Dedifferentiated amniotic fluid mesenchymal stem cell (primary cell): Measurements from ENCODE around the gene NES.

Experiments
- DNase-seq: peaks from one replicate; pipeline ENCODE4 v3.0.0-alpha.2; 2016; ENCODE audit errors: extremely low spot score

NES gene

DNA sequence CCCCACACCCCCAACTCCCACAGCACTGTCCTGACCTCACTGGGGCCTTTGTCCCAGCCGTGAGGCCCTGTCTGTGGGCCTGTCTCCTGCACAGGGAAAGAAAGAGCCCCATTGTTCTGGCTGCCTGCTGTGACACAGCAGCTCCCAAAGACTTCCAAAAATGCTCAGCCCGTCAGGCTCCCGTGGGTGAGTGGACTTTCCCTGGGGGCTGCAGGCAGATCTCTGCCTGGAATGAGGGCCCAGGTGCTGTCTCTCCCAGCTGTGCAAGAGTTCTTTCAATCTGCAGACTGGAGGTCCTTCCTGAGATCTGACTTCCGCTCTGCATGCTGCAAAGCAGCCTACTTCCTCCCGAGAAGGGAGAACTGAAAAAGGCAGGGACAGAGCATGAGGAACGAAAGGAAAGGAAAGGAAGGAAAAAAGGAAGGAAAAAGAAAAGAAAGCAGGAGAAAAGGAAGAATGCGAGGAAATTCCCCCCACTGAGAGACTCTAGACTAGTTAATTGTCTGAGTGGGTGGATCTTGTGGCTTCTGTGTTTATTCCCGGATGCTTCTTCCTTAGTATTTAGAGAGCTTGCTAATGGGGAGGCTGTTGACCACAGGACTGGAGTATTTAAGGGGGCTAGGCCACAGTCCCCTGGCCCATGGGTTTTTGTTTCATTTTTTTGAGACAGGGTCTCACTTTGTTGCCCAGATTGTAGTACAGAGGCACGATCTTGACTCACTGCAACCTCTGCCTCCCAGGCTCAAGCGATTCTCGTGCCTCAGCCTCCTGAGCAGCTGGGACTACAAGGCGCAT, 15.0 kb downstream of the NES start:
- DNase-seq: no peak

DNA sequence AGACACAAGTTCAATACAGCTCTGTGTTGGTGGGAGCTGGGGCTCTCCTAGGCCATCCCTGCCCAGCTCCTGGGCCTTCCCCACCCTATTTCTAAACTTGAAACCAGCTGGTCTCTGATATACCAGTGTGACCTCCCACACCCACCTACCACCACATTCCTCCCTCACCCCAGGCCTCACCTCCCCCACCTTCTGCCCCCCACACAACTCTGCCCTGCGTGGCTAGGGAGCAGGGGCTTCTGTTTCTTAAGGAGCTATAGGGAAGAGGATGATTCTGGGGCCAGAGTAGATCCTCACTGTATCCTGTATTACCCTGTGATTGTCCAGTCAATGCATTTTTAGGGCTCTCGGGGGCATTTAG, 16.5 kb downstream of the NES start:
- DNase-seq: no peak

DNA sequence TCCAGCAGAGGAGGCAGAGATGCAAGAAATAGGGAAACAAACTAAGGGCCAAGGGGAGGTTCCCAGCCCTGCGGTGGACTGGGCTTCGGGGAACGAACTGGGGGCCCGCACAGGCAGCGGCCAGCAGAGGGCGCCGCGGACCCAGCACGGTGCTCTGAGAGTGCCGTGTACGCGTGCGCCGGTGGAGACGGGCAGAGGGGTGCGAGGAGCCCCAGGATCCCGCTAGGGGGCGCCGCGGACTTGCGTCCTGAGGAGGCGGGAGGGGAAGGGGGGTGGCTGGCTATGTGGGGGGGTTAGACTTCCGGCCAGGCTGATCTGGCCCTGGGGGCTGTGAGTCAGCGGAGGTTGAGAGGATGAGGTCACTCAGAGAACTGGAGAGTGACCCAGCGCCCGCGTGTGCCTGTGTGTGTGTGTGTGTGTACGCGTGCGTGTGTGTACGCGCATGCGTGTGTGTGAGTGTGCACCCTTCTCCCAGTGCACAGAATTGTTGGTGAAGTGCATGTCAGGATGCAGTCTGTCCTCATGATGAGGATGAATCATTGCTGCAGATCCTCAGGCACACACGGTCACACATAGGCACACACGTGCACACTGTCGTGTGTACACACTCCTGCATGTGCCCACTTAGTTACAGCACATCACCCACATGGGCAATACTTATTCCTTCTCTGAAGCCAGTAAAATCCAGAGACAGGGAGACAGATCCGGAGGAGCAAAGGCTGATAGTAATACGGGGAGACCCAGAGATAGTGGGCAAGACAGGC, 17.0 kb downstream of the NES start:
- peak; percentile 93 for DNase-seq

DNA sequence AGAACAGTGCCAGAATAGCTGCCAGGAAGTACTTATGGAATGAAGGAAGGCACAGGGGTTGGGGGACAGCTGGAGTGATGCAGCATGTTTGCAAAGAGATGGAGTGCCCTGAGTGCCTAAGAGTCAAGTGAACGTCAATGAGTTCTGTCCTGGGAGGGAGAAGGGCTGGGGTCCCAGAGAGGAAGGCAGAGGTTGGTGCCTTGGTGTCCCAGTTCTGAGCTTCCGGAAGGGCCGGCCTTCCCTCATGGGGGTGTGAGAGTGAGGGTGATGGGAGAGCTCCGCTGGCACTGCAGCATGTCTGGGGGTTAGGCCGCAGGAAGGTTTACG, 17.6 kb downstream of the NES start:
- no peak for DNase-seq

DNA sequence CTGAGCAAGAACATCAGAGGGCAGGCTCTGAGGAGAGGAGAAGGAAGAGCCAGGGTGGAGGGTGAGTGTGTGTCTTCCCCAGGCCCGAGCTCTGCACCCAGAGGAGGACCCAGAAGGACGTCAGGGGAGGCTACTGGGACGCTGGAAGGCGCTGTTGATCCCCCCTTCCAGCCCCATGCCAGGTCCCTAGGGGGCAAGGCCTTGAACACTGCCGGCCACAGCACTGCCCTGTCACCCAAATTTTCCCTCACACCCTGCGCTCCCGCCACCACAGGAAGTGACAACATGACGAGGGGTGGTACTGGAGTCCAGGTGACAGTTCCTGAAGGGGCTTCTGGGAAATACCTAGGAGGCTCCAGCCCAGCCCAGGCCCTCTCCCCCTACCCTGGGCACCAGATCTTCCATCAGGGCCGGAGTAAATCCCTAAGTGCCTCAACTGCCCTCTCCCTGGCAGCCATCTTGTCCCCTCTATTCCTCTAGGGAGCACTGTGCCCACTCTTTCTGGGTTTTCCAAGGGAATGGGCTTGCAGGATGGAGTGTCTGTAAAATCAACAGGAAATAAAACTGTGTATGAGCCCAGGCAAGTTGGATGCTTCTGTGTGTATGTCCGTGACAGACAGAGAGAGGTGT, 18.1 kb downstream of the NES start:
- no peak for DNase-seq

DNA sequence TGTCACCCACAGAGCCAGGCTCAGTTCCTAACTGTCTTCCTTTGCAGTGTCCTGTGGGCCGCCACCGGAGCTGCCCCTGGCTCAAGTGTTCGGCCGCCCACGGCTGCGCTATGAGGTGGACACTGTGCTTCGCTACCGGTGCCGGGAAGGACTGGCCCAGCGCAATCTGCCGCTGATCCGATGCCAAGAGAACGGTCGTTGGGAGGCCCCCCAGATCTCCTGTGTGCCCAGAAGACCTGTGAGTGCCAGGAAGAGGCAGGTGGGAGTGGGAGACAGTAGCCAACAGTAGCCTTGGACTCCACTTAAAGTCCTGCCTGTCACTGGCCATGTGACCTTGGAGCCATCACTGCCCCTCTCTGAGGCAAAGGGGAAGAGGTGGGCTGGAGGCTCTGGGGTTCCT, 18.7 kb downstream of the NES start:
- no peak for DNase-seq

DNA sequence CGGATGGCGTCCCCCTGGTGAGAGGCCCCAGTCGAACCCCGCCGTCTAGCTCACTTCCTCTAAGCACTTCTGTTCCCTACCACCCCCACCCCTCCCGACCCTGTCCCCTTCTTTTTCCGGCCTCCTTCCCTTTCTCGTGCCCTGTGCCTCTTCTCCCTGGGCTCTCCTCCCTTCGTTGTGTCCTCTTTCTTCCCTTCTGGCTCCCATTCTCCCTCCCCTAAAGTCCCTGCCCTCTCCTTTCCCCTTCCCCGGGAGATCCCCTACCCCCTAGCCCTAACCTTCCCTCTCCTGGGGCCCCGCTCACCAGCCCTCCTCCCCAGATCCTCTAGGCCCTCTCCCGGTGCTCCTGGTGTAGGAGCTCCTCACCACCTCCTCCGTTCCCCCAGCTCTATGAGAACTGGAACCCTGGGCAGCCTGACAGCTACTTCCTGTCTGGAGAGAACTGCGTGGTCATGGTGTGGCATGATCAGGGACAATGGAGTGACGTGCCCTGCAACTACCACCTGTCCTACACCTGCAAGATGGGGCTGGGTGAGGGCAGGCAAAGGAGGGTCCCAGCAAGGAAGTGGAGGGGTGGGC, 19.4 kb downstream of the NES start:
- no peak for DNase-seq

DNA sequence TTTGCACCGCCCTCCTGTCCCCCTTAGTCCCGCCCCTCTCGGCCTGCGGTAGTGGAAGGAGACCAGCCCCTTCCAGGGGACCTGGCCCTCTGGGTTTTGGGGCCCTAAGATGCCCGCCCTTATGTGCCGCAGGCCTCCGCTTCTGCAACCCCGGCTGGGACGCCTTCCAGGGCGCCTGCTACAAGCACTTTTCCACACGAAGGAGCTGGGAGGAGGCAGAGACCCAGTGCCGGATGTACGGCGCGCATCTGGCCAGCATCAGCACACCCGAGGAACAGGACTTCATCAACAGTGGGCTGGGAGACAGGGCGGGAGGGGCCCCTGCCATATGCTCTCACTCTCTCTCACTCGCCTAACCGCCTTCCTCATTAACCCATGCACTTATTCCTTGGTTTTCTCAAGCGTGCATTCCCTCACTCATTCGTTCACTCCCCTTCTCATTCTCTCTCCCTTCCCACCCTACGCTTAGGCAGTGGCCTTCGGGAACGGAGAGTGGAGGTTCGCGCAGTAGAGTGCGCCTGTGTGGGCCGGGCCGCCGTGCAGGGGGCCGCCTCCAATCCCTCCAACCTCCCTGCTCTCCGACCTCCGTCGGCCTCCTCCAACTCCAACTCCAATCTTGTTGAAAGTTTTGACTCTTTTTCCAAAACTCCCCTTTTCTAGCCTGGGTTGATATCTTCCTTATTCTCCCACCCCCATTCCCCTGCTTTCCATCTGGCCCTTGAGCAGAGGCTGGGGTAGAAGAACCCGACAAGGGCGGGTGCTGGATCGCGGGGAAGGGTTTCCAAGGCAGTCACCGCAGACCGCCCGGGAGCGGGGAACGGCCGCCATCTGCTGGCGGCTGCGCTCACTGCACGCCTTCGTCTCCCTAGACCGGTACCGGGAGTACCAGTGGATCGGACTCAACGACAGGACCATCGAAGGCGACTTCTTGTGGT, 20.1 kb downstream of the NES start:
- DNase-seq: no peak

DNA sequence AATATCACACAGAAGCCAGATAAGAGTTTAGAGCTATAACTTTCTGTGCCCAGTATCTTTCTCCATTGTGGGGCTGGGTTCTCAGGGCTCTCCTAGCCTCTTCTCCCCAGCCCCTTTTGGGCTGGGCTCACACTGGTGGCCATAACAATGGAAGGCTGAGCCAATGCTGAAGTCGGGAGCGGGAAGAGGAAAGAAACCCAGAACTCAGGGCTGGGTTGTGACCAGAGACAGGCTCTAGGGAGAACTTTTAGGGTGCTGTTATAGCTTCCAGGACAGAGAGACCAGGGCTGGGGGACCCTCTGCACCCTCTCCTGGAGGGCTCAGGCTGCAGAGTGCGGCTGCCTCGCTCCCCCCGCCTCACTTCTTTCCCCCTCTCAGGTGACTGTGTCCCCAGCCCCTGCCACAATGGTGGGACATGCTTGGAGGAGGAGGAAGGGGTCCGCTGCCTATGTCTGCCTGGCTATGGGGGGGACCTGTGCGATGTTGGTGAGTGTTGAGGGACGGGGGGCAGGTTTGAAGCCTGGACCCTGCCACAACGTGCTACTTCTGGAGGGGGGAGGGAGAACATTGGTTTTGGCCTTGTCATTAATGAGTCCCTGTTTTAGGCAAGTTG, 21.2 kb downstream of the NES start:
- DNase-seq: no peak

DNA sequence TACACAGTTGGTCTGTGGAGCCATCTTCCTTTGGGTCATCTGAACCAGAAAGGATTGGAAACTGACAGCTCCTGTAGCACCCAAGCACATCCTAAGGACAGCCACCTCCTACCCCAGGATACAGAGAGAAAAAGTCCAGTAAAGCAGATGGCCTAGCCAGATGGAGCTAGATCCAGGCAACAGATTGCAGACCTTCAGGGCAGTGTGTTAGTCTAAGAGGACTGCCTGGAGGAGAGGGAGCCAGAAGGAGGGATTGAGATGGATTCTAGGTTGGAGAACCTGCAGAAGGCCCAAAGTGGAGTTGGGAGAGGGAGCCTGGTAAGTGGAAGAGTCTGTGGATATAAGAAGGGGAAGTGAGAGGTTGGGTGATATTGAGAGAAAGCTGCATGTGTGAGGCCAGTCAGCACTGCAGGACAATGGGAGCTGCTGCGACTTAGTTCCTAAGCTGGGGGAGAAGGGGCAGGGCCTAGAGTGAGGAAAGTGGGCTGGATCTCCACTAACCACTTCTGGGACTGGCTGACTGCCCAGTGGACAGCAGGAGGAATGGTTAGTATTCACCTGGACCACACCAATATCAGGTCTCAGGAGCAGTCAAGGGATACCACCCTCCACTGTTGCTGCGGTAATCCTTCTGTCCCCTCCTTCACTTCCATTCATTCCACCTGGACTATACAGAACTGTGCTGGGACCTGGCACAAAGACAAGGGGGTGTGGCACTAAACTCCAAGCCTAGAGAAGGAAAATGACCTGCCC, 21.9 kb downstream of the NES start:
- DNase-seq: no peak

DNA sequence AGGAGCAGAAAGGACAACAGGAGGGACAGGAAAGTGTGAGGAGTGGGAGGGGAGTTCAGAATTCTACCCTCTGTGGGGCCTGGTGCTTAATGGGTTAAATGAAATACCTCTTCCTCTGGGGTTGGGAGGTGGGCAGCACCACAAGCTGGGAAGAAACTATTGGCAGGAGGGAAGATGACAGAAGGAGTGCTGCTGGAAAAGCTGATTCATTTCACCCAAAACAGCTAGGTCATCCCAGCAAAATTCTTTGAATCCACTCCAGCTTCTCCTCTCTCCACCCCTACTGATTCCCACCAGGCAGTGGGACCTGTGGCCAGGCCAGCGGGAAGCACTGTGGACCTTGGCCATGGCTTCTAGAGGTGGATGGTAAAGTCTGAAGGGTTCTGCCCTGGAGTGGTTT, 22.5 kb downstream of the NES start:
- DNase-seq: no peak

DNA sequence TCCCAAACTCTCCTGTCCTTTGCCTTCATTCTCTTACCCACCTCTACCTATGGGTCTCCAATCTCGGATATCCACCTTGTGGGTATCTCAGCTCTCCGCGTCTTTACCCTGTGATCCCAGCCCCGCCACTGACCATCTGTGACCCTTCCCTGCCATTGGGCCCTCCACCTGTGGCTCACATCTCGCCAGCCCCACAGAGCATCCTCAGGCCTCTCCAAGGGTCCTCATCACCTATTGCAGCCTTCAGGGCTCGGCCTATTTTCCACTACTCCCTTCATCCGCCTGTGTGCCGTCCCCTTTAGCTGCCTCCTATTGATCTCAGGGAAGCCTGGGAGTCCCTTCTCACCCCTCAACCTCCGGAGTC, 24.2 kb downstream of the NES start:
- DNase-seq: no peak

DNA sequence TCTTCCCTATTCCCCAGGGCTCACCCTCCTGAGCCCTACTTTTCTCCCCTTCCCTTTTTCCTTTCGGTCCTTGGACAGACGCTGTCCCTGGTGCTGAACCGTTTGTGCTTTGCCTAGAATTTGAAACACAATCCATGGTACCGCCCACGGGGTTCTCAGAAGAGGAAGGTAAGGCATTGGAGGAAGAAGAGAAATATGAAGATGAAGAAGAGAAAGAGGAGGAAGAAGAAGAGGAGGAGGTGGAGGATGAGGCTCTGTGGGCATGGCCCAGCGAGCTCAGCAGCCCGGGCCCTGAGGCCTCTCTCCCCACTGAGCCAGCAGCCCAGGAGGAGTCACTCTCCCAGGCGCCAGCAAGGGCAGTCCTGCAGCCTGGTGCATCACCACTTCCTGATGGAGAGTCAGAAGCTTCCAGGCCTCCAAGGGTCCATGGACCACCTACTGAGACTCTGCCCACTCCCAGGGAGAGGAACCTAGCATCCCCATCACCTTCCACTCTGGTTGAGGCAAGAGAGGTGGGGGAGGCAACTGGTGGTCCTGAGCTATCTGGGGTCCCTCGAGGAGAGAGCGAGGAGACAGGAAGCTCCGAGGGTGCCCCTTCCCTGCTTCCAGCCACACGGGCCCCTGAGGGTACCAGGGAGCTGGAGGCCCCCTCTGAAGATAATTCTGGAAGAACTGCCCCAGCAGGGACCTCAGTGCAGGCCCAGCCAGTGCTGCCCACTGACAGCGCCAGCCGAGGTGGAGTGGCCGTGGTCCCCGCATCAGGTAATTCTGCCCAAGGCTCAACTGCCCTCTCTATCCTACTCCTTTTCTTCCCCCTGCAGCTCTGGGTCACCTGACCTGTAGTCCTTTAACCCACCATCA, 24.8 kb downstream of the NES start:
- DNase-seq: no peak

DNA sequence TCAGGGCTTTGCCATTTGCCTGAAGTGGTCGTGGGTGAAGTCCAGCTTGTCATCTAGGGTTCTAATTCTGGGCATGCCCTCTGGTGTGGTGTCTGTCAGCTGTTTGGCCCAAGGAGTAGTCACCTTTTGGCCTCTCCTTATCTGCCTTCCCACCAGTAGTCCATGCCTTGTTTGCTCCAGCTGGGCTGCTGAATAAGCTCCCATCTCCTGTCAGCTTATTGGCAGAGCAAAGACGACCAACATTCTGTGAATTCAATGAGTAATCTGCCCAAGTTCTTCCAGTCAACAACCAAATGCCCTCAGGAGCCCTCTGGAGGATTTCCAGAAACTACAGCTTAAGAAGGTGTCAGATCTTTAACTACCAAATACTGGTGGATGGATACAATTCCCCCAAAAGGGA, 28.3 kb downstream of the NES start:
- DNase-seq: no peak

DNA sequence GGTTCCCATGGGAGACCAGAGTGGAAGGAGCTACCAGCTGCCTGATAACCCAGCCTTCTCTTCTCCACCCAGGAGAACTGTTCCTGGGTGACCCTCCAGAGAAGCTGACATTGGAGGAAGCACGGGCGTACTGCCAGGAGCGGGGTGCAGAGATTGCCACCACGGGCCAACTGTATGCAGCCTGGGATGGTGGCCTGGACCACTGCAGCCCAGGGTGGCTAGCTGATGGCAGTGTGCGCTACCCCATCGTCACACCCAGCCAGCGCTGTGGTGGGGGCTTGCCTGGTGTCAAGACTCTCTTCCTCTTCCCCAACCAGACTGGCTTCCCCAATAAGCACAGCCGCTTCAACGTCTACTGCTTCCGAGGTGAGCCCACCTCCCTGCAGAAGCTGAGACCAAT, 28.7 kb downstream of the NES start:
- no peak for DNase-seq

DNA sequence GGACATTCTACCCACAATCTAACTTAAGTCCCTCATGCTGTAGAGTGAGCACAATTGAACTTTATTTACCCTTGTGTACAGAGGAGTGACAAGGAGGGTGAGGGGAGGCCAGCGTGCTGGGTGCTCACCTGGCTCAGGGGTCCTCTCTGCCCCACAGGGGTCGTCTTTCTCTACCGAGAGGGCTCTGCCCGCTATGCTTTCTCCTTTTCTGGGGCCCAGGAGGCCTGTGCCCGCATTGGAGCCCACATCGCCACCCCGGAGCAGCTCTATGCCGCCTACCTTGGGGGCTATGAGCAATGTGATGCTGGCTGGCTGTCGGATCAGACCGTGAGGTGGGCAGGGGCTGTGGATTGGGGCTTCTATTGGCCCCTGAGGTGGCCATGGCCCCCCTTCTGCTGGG, 29.9 kb downstream of the NES start:
- DNase-seq: no peak

DNA sequence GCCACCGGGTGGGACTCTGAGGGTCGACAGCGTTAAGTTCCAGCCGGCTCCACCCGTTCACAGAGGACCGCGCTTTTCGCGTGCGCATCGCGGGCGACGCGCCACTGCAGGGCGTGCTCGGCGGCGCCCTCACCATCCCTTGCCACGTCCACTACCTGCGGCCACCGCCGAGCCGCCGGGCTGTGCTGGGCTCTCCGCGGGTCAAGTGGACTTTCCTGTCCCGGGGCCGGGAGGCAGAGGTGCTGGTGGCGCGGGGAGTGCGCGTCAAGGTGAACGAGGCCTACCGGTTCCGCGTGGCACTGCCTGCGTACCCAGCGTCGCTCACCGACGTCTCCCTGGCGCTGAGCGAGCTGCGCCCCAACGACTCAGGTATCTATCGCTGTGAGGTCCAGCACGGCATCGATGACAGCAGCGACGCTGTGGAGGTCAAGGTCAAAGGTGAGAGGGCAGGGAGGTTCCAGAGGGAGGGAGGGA, 30.4 kb downstream of the NES start:
- DNase-seq: no peak

DNA sequence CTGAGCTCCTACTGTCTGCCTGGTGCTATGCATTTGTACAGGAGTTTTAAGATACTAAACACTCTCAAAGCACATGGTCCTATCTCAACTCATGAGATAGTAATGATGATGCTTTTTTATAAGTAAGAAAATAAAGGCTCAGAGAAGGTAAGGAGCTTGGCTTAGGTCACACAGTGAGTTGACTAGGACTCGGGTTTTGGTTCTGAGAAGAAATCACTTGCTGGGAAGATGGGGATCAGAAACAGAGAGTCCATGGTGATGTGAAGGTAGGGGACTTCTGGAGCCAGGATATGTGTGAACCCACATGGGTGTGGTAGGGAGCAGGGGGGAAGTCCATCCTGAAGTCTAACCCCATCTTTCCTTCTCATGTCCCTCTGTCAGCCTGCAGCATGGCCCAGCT, 31.5 kb downstream of the NES start:
- DNase-seq: no peak

DNA sequence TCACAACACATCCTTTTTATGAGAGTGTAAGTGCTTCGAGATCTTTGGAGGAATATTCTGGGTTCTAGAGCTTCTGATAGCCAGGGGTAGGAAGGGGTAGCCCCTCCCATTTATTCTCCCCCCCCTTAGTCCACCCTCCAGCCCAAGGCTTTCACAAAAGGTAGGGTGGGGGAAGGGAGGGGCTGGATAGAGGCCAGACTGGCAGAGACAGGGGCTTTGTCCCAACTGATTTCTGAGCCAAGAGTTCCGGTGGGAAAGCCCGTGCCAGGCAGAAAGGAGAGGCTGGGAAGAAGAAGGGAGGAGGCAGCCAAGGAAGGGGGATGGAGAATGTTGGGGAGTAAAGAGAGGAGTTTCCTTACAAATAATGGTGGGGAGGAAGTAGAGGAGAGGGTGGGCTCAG, 32.2 kb downstream of the NES start:
- DNase-seq: no peak

DNA sequence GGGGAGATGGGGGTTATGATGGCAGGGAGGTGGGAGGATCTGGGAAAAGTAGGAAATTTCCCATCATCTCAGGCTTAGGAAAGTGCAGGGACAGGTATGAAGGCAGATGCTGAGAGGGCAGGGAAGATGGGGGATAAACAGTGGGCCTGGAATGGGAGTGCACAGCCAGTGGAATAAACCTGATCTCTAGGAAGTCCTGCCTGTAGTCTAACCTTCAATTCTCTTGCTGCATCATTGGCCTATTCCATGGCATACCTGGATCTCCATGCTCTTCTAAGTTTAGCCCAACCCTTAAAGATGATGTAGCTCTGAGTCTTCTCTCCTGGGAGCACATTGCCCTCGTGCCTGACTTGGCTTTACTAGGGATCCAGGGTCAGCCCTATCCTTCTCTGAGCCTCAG, 32.6 kb downstream of the NES start:
- no peak for DNase-seq
